Natural killer cell (primary cell): Measurements from ENCODE around the gene ERBIN. TPM values are rescaled to one million over a fixed set of nuclear protein-coding genes. Genes with fewer than 3 reads are reported as not detected.

Experiments used
- ATAC-seq, 3 donors: fragments of 150-1000 bp in 2 of 3; fragments of 200-7000 bp in 1 of 3; cut with Tn5 transposase; 1 replicate in 1 of 3; 2 replicates in 2 of 3; pipeline ENCODE4 v1.10.0; 2021; ENCODE audit warnings: mild to moderate bottlenecking in 2 of 3, moderate library complexity in 2 of 3
- DNase-seq, 2 donors: peaks; one replicate each; pipeline versions ENCODE4 v3.0.0 to v3.0.0-alpha.2; 2013 to 2021; ENCODE audit warnings: mixed read lengths in 1 of 2
- H3K27ac ChIP-seq: one replicate; pipeline ENCODE4 v1.5.1; 2013; ENCODE audit warnings: mild to moderate bottlenecking, low read length
- H3K27me3 ChIP-seq: one replicate; pipeline ENCODE4 v1.6.1; 2013; ENCODE audit warnings: low read length; ENCODE audit not compliant: control insufficient read depth, insufficient read depth
- H3K36me3 ChIP-seq: one replicate; pipeline ENCODE4 v1.6.1; 2013; ENCODE audit warnings: low read length; ENCODE audit not compliant: control insufficient read depth, insufficient read depth
- H3K4me1 ChIP-seq: one replicate; pipeline ENCODE4 v1.6.1; 2013; ENCODE audit warnings: low read length; ENCODE audit not compliant: control insufficient read depth, insufficient read depth
- H3K4me3 ChIP-seq: one replicate; pipeline ENCODE4 v1.5.1; 2013; ENCODE audit warnings: low read length
- H3K9me3 ChIP-seq: one replicate; pipeline ENCODE4 v1.6.1; 2013; ENCODE audit warnings: low read length; ENCODE audit not compliant: control insufficient read depth, insufficient read depth
- H3K27ac Mint-ChIP-seq, 2 donors: one replicate each; pipeline ENCODE4 v1.8.0; 2022; ENCODE audit warnings: mild to moderate bottlenecking in 2 of 2, mixed read lengths in 2 of 2, moderate library complexity in 1 of 2
- H3K27me3 Mint-ChIP-seq, 2 donors: one replicate each; pipeline ENCODE4 v1.8.0; 2022; ENCODE audit warnings: low read depth in 2 of 2, mixed read lengths in 2 of 2
- H3K36me3 Mint-ChIP-seq: one replicate; pipeline ENCODE4 v1.8.0; 2022; ENCODE audit warnings: mixed read lengths
- H3K4me1 Mint-ChIP-seq, 2 donors: one replicate each; pipeline ENCODE4 v1.8.0; 2022; ENCODE audit warnings: mixed read lengths in 2 of 2
- H3K4me3 Mint-ChIP-seq: one replicate; pipeline ENCODE4 v1.8.0; 2022; ENCODE audit warnings: mild to moderate bottlenecking, moderate library complexity, mixed read lengths
- H3K9me3 Mint-ChIP-seq, 2 donors: one replicate each; pipeline ENCODE4 v1.8.0; 2022; ENCODE audit warnings: mixed read lengths in 2 of 2
- CTCF ChIP-seq: fragments of 200-600 bp; IDR thresholded peaks from one replicate; pipeline ENCODE4 v1.8.0; 2022; ENCODE audit warnings: antibody characterized with exemption
- WGBS: methylation state at CpG from one replicate; pipeline ENCODE4 v1.1.7; 2013; ENCODE audit warnings: missing lambda C conversion rate; ENCODE audit not compliant: insufficient coverage; 5-methylcytosine and 5-hydroxymethylcytosine counted together
- intact Hi-C: fragments of 100-400 bp; cut with micrococcal nuclease; formaldehyde crosslinking; loops from one replicate; pipeline ENCODE4 v1.14.2; 2022
- total RNA-seq, 4 donors: library from RNA; stranded (reverse); fragments of 120-200 nt in 1 of 4; gene quantifications; one replicate each; pipeline versions ENCODE4 v1.2.3 to v1.2.4, GENCODE V29; 2013 to 2022

Gene ERBIN
- total RNA-seq, 3 donors from 2014 or later (not counting 1 experiment from before 2014, with no cell fraction given), result 153 to 171 (median 166) TPM

GRCh38 chr5:65924366-65925043 is 1.9 kb upstream of the ERBIN start:
- no peaks in the 10 kb centered on the region for H3K27me3 ChIP-seq
- H3K9me3 ChIP-seq, result no peaks in the 10 kb centered on the region
- H3K36me3 ChIP-seq, result no peaks in the 10 kb centered on the region
- Mint-ChIP-seq H3K9me3 (no peaks in the 10 kb centered on the region), H3K27me3 (no peaks in the 10 kb centered on the region), H3K36me3 (no peaks in the 10 kb centered on the region), H3K27ac (peak overlapping the region; percentile 89 to 96), H3K4me1 (peaks cover 28 to 53% of the 10 kb centered on the region in 2 donors), H3K4me3 (peak overlapping the region; percentile 93)
- H3K4me1 ChIP-seq, result peaks cover 11% of the 10 kb centered on the region
- TF ChIP-seq CTCF, result no peak
- DNase-seq (no peak), ATAC-seq (peak in 1 of 3 donors; percentile 9)
- H3K27ac ChIP-seq, result peak overlapping the region; percentile 81
- H3K4me3 ChIP-seq, result peak overlapping the region; percentile 57
- intact Hi-C loops, result loop anchor here (1.0 to 10.0 kb wide), 6 partner anchors 38 to 1243 kb away; partner anchors contain the start of genes SHLD3, TRAPPC13 and TRIM23
- WGBS, result 6% methylated on average over 19 of the region's 19 CpGs

- Histone ChIP-seq H3K9me3 (no peaks in the 10 kb centered on the region), H3K36me3 (peaks cover 4% of the 10 kb centered on the region), H3K27me3 (no peaks in the 10 kb centered on the region), H3K4me3 (peak overlapping the region; percentile 57), H3K4me1 (peaks cover 15% of the 10 kb centered on the region), H3K27ac (peak overlapping the region; percentile 81)
- DNase-seq, result peak; percentile 68 to 88
- Mint-ChIP-seq H3K9me3 (no peaks in the 10 kb centered on the region), H3K27me3 (no peaks in the 10 kb centered on the region), H3K4me1 (peaks cover 34 to 59% of the 10 kb centered on the region in 2 donors), H3K36me3 (no peaks in the 10 kb centered on the region), H3K27ac (peak overlapping the region; percentile 89 to 96), H3K4me3 (peak overlapping the region; percentile 93)
- intact Hi-C loops, result loop anchor here (1.0 to 10.0 kb wide), 6 partner anchors 37 to 1242 kb away; partner anchors contain the start of genes SHLD3, TRAPPC13 and TRIM23
- under 1% methylated on average over 46 of the region's 46 CpGs for WGBS
- peak; percentile 36 to 74 (median 52) for ATAC-seq
- no peak for TF ChIP-seq CTCF
Observed at GRCh38 chr5:65925044-65925600, 1.3 kb upstream of the ERBIN start.

- TF ChIP-seq CTCF, result no peak
Observed at GRCh38 chr5:65925601-65926275, 637 bp upstream of the ERBIN start.

More at GRCh38 chr5:65925601-65926275, 637 bp upstream of the ERBIN start:
- no peaks in the 10 kb centered on the region for H3K9me3 Mint-ChIP-seq
- intact Hi-C loops, result loop anchor here (1.0 to 10.0 kb wide), 6 partner anchors 37 to 1242 kb away; partner anchors contain the start of genes SHLD3, TRAPPC13 and TRIM23
- peak overlapping the region; percentile 89 to 96 for H3K27ac Mint-ChIP-seq
- H3K36me3 Mint-ChIP-seq, result no peaks in the 10 kb centered on the region
- peak overlapping the region; percentile 98 for H3K27ac ChIP-seq
- H3K36me3 ChIP-seq, result peaks cover 4% of the 10 kb centered on the region
- ATAC-seq (peak; percentile 67 to 83 (median 77)), DNase-seq (peak; percentile 81 to 93)
- no peaks in the 10 kb centered on the region for H3K9me3 ChIP-seq
- H3K4me3 Mint-ChIP-seq, result peak overlapping the region; percentile 90
- H3K4me1 Mint-ChIP-seq, result peaks cover 40 to 66% of the 10 kb centered on the region in 2 donors
- no peaks in the 10 kb centered on the region for H3K27me3 Mint-ChIP-seq
- peaks cover 19% of the 10 kb centered on the region for H3K4me1 ChIP-seq
- WGBS, result under 1% methylated on average over 94 of the region's 94 CpGs
- peak overlapping the region; percentile 68 for H3K4me3 ChIP-seq
- H3K27me3 ChIP-seq, result no peaks in the 10 kb centered on the region
